KOPT-K1 (cell line): ENCODE results near the gene TEC.

Experiments
- H3K27ac ChIP-seq: fragments of 200-600 bp; sonication (generic); 2 replicates; pipeline ENCODE4 v1.5.1; 2016; ENCODE audit warnings: antibody characterized with exemption, mild to moderate bottlenecking, low read depth, low read length; ENCODE audit not compliant: poor library complexity, severe bottlenecking
- H3K36me3 ChIP-seq: fragments of 200-600 bp; sonication (generic); 2 replicates; pipeline ENCODE4 v1.5.1; 2017; ENCODE audit warnings: antibody characterized with exemption, mild to moderate bottlenecking, low read length, moderate library complexity; ENCODE audit not compliant: insufficient read depth
- H3K9me3 ChIP-seq: fragments of 200-600 bp; sonication (generic); 2 replicates; pipeline ENCODE4 v1.5.1; 2017; ENCODE audit warnings: antibody characterized with exemption, low read length, mild to moderate bottlenecking; ENCODE audit not compliant: insufficient read depth, poor library complexity, severe bottlenecking

Gene TEC

GRCh38 chr4:48153791-48154550 is 115.7 kb downstream of the TEC start:
- Histone ChIP-seq H3K36me3 (peaks cover 4% of the 10 kb centered on the region; the same call in 1 of the 2 replicates), H3K27ac (no peak overlapping the region)

GRCh38 chr4:48152259-48152658 is 117.4 kb downstream of the TEC start:
- peaks cover 35% of the 10 kb centered on the region for H3K9me3 ChIP-seq
- peaks cover 4% of the 10 kb centered on the region; the same call in 1 of the 2 replicates for H3K36me3 ChIP-seq
- no peak overlapping the region for H3K27ac ChIP-seq

More at GRCh38 chr4:48153791-48154550, 115.7 kb downstream of the TEC start:
- H3K9me3 ChIP-seq = peaks cover 35% of the 10 kb centered on the region

- no peaks in the 10 kb centered on the region for H3K36me3 ChIP-seq
- H3K27ac ChIP-seq = no peak overlapping the region
Measured at GRCh38 chr4:48149827-48150370, 119.7 kb downstream of the TEC start.

GRCh38 chr4:48147621-48148020 is 122.0 kb downstream of the TEC start:
- H3K36me3 ChIP-seq = no peaks in the 10 kb centered on the region
- H3K9me3 ChIP-seq = no peaks in the 10 kb centered on the region
- H3K27ac ChIP-seq = no peak overlapping the region

More at GRCh38 chr4:48149827-48150370, 119.7 kb downstream of the TEC start:
- peaks cover 17% of the 10 kb centered on the region for H3K9me3 ChIP-seq

- no peak overlapping the region for H3K27ac ChIP-seq
- H3K36me3 ChIP-seq = no peaks in the 10 kb centered on the region
- H3K9me3 ChIP-seq = no peaks in the 10 kb centered on the region
Measured at GRCh38 chr4:48141048-48141447, 128.6 kb downstream of the TEC start.

- H3K9me3 ChIP-seq = no peaks in the 10 kb centered on the region
- no peaks in the 10 kb centered on the region for H3K36me3 ChIP-seq
- peak overlapping the region; percentile 71 for H3K27ac ChIP-seq
Measured at GRCh38 chr4:48139691-48140090, 129.9 kb downstream of the TEC start.

GRCh38 chr4:48138936-48139335 is 130.7 kb downstream of the TEC start:
- Histone ChIP-seq H3K36me3 (no peaks in the 10 kb centered on the region), H3K27ac (peak overlapping the region; percentile 71), H3K9me3 (no peaks in the 10 kb centered on the region)

- no peaks in the 10 kb centered on the region for H3K9me3 ChIP-seq
- H3K27ac ChIP-seq = peak overlapping the region; percentile 71
- no peaks in the 10 kb centered on the region for H3K36me3 ChIP-seq
Measured at GRCh38 chr4:48138511-48138910, 131.1 kb downstream of the TEC start.

GRCh38 chr4:48137846-48138245 is 131.8 kb downstream of the TEC start:
- no peaks in the 10 kb centered on the region for H3K36me3 ChIP-seq
- H3K9me3 ChIP-seq = no peaks in the 10 kb centered on the region
- peak overlapping the region; percentile 71 for H3K27ac ChIP-seq

GRCh38 chr4:48134081-48134480 is 135.6 kb downstream of the TEC start, which contains the start of gene TXK:
Gene TXK, minus strand, starts transcription at chr4:48134250. Its CDS starts 80 bp downstream, at chr4:48134170.
- no peaks in the 10 kb centered on the region for H3K36me3 ChIP-seq

GRCh38 chr4:48133669-48134068 is 136.0 kb downstream of the TEC start:
- Histone ChIP-seq H3K36me3 (no peaks in the 10 kb centered on the region), H3K27ac (peak overlapping the region; percentile 65)

More at GRCh38 chr4:48134081-48134480, 135.6 kb downstream of the TEC start, which contains the start of gene TXK:
- Histone ChIP-seq H3K27ac (peak within 1 kb of the TSS; percentile 65), H3K9me3 (no peaks in the 10 kb centered on the region)

GRCh38 chr4:48131736-48132135 is 137.9 kb downstream of the TEC start:
- Histone ChIP-seq H3K36me3 (no peaks in the 10 kb centered on the region), H3K27ac (no peak overlapping the region), H3K9me3 (no peaks in the 10 kb centered on the region)

More at GRCh38 chr4:48133669-48134068, 136.0 kb downstream of the TEC start:
- H3K9me3 ChIP-seq = no peaks in the 10 kb centered on the region

- no peaks in the 10 kb centered on the region for H3K9me3 ChIP-seq
- H3K27ac ChIP-seq = peak overlapping the region; percentile 47
- H3K36me3 ChIP-seq = no peaks in the 10 kb centered on the region
Measured at GRCh38 chr4:48130100-48130499, 139.5 kb downstream of the TEC start.

GRCh38 chr4:48129307-48130014 is 140.2 kb downstream of the TEC start:
- peak overlapping the region; percentile 47 for H3K27ac ChIP-seq
- no peaks in the 10 kb centered on the region for H3K36me3 ChIP-seq
- no peaks in the 10 kb centered on the region for H3K9me3 ChIP-seq
